HG02840 (cell line): ENCODE results near the gene KCNK10.

Experiments
- ATAC-seq: cut with Tn5 transposase; IDR thresholded peaks from one replicate; pipeline ENCODE4 v1.9.1; 2021; ENCODE audit warnings: mild to moderate bottlenecking, moderate library complexity, moderate number of reproducible peaks; ENCODE audit not compliant: unreplicated experiment, low FRiP score

KCNK10 gene

GRCh38 chr14:88140874-88141273 lies 182.2 kb downstream of the KCNK10 start:
- no peak for ATAC-seq

GRCh38 chr14:88137327-88137726 lies 185.7 kb downstream of the KCNK10 start:
- no peak for ATAC-seq
